MCF 10A (cell line): Measurements from ENCODE around the gene CCDC197. TPM values are rescaled to one million over a fixed set of nuclear protein-coding genes. Genes with fewer than 3 reads are reported as not detected.

Source experiments
- BruUV-seq: library from RNA; stranded (reverse); fragments of 400-500 nt; replicated peaks from 2 replicates; lab custom pipeline; 2021; lab: Mats Ljungman, UMichigan
- CTCF ChIA-PET: fragments of 300-600 bp; sonication (Branson Sonifier 250); formaldehyde crosslinking; extraction: SDS; loops from one replicate; lab custom pipeline; 2021; ENCODE audit warnings: antibody characterized with exemption, inconsistent platforms; lab: Yijun Ruan, JAX
- POLR2A ChIA-PET: fragments of 300-600, 350-650 bp; sonication (Branson Sonifier 250); formaldehyde crosslinking; extraction: SDS; loops from one replicate; lab custom pipeline; 2020; ENCODE audit warnings: antibody characterized with exemption, inconsistent platforms; lab: Yijun Ruan, JAX
- DNase-seq: peaks from one replicate; pipeline ENCODE4 v3.0.0-alpha.2; 2018; ENCODE audit not compliant: unreplicated experiment
- H3K27ac Mint-ChIP-seq: one replicate; pipeline ENCODE4 v1.8.0; 2022; ENCODE audit warnings: mild to moderate bottlenecking, low read depth, mixed read lengths; ENCODE audit not compliant: unreplicated experiment
- H3K27me3 Mint-ChIP-seq: one replicate; pipeline ENCODE4 v1.8.0; 2022; ENCODE audit warnings: mixed read lengths; ENCODE audit not compliant: insufficient read depth, unreplicated experiment
- H3K36me3 Mint-ChIP-seq: one replicate; pipeline ENCODE4 v1.8.0; 2022; ENCODE audit warnings: mild to moderate bottlenecking, moderate library complexity, mixed read lengths; ENCODE audit not compliant: insufficient read depth, unreplicated experiment
- H3K4me1 Mint-ChIP-seq: one replicate; pipeline ENCODE4 v1.8.0; 2022; ENCODE audit warnings: mixed read lengths; ENCODE audit not compliant: insufficient read depth, unreplicated experiment
- H3K4me3 Mint-ChIP-seq: one replicate; pipeline ENCODE4 v1.8.0; 2022; ENCODE audit warnings: mild to moderate bottlenecking, moderate library complexity, mixed read lengths; ENCODE audit not compliant: unreplicated experiment
- H3K9me3 Mint-ChIP-seq: one replicate; pipeline ENCODE4 v1.8.0; 2022; ENCODE audit warnings: mixed read lengths; ENCODE audit not compliant: unreplicated experiment
- CTCF ChIP-seq: fragments of 200-600 bp; IDR thresholded peaks from one replicate; pipeline ENCODE4 v1.8.0; 2022; ENCODE audit warnings: antibody characterized with exemption, mild to moderate bottlenecking; ENCODE audit not compliant: unreplicated experiment
- intact Hi-C: fragments of 100-400 bp; cut with micrococcal nuclease; formaldehyde crosslinking; loops from 2 replicates; pipeline ENCODE4 v1.14.1; 2022
- total RNA-seq: library from RNA; stranded (reverse); gene quantifications from 2 replicates; pipeline ENCODE4 v1.2.3, GENCODE V29; 2022

Gene CCDC197
- total RNA-seq, 1 experiment from 2014 or later = not detected

DNA sequence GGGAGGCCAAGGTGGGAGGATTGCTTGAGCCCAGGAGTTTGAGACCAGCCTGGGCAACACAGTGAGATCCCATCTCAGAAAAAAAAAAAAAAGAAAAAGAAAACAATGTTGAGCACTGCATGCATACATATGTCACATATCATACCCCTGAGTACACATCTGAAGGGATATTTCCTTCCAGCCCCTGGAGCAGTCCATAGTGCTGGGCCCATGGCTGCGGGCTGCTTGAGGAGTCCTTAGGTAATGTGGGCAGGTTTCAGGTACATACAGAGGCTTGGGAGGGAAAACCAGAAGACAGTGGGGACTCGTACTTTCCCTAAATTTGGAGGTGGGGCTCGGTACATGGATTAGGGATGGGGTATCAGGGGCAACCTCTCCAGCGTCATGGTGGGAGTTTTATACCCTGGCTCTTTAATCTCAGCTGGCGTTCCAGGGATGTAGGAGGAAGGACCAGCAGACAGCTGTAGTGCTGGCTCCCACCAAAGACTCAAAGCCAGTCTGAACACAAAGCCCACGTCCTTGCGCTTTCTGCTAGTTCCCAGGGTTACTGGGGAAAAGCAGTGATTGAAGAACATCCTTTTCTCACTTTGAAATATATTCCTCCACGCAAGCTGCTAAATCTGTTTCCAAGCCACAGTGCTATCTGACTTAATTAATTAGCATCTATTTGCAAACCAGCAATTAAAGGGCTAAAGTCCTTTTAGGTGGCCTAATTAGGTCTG is 34.2 kb downstream of the CCDC197 start:
- no TSS peak for BruUV-seq
- Mint-ChIP-seq H3K36me3 (no peaks in the 10 kb centered on the region), H3K4me3 (no peak overlapping the region), H3K9me3 (no peaks in the 10 kb centered on the region), H3K27ac (no peak overlapping the region), H3K27me3 (no peaks in the 10 kb centered on the region), H3K4me1 (peaks cover 7% of the 10 kb centered on the region)
- no peak for TF ChIP-seq CTCF
- CTCF ChIA-PET = interaction anchor here (0.7 to 1.4 kb wide), 2 partner anchors 39 to 105 kb away, joined by 3 to 5 read pairs; no protein-coding TSS in a partner anchor
- POLR2A ChIA-PET = no interaction called here
- DNase-seq = no peak
- intact Hi-C loops = no loop called here

- no peak for TF ChIP-seq CTCF
- CTCF ChIA-PET = interaction anchor here (0.7 to 1.4 kb wide), 2 partner anchors 39 to 105 kb away, joined by 3 to 5 read pairs; no protein-coding TSS in a partner anchor
- H3K36me3 Mint-ChIP-seq = no peaks in the 10 kb centered on the region
- no peak overlapping the region for H3K27ac Mint-ChIP-seq
- no peaks in the 10 kb centered on the region for H3K27me3 Mint-ChIP-seq
- no peaks in the 10 kb centered on the region for H3K9me3 Mint-ChIP-seq
- DNase-seq = no peak
- peaks cover 11% of the 10 kb centered on the region for H3K4me1 Mint-ChIP-seq
- no TSS peak for BruUV-seq
- no peak overlapping the region for H3K4me3 Mint-ChIP-seq
- POLR2A ChIA-PET = no interaction called here
- intact Hi-C loops = no loop called here
Measured at GRCh38 chr14:94031883-94032279, 34.8 kb downstream of the CCDC197 start.

GRCh38 chr14:94034886-94035285 is 37.8 kb downstream of the CCDC197 start:
- Mint-ChIP-seq H3K27me3 (no peaks in the 10 kb centered on the region), H3K4me1 (peaks cover 5% of the 10 kb centered on the region), H3K4me3 (no peak overlapping the region), H3K27ac (no peak overlapping the region), H3K9me3 (no peaks in the 10 kb centered on the region), H3K36me3 (no peaks in the 10 kb centered on the region)
- ChIA-PET CTCF (interaction anchor here (0.6 to 7.1 kb wide), 12 partner anchors 10 to 1587 kb away, joined by 3 to 99 read pairs (median 8); partner anchors contain the start of genes IFI27L2 and OTUB2), POLR2A (interaction anchor here (3.1 kb wide), 1 partner anchor 46 kb away, joined by 12 read pairs; the partner anchor contains the start of genes DDX24 and IFI27L1)
- no peak for TF ChIP-seq CTCF
- intact Hi-C loops = no loop called here
- DNase-seq = no peak
- no TSS peak for BruUV-seq

DNA sequence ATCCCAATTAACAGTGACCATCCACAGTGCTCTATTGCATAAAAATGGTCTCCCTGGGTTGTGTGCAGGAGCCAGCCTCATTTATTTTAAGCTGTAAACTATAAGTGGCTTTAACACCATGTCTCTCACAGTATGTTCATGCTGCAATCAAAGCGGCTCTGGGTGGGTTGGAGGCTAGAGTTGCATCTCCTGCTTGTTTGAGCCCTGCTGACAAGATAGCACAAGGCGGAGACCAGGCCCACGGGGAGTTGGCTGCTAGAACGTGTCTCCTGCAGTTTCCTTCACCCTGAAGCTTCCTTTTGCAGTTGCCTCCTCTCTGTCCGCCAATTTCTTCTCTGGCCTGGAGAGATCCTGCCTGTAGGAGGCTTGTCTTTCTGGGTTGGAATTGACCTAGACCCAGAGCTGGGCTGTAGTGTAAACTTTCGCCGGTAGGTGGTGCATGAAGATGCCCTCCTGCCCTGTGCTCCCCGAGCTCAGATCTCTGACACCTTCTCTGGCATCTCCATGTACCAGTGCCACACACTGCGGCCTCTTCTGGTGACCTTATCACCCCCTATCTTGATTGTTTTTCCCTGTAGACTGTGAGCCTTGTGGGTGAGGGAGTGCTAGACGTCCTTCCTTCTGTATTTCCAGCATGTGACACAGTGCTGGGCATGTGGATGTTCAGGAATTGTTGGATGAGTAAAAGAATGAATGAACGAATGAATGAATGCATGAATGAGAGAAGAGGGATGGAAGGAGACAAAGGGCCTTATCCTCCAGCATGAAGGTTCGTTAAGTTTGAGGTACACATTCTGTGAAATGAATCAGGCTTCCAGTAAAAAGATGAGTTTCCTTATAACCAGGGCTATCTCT is 39.4 kb downstream of the CCDC197 start:
- BruUV-seq = no TSS peak
- intact Hi-C loops = loop anchor here (1.0 kb wide), 3 partner anchors 93 to 144 kb away; partner anchors contain the start of gene IFI27L2
- no peaks in the 10 kb centered on the region for H3K27me3 Mint-ChIP-seq
- peak; percentile 74 for TF ChIP-seq CTCF
- no peaks in the 10 kb centered on the region for H3K9me3 Mint-ChIP-seq
- H3K4me1 Mint-ChIP-seq = peaks cover 5% of the 10 kb centered on the region
- no peaks in the 10 kb centered on the region for H3K36me3 Mint-ChIP-seq
- DNase-seq = peak; percentile 79
- no peak overlapping the region for H3K27ac Mint-ChIP-seq
- CTCF ChIA-PET = interaction anchor here (0.6 to 7.1 kb wide), 38 partner anchors 9 to 646 kb away, joined by 3 to 99 read pairs (median 5); partner anchors contain the start of genes DDX24, IFI27, IFI27L1 and IFI27L2
- POLR2A ChIA-PET = interaction anchor here (0.7 to 3.1 kb wide), 3 partner anchors 11 to 100 kb away, joined by 3 to 12 read pairs (median 5); partner anchors contain the start of genes DDX24, IFI27L1 and OTUB2
- H3K4me3 Mint-ChIP-seq = no peak overlapping the region
